Measurements from ENCODE around the gene ACADSB.

GRCh38 chr10:123021517-123021916, 12.7 kb downstream of the ACADSB start:
- TF ChIP-seq, protein P1, sequence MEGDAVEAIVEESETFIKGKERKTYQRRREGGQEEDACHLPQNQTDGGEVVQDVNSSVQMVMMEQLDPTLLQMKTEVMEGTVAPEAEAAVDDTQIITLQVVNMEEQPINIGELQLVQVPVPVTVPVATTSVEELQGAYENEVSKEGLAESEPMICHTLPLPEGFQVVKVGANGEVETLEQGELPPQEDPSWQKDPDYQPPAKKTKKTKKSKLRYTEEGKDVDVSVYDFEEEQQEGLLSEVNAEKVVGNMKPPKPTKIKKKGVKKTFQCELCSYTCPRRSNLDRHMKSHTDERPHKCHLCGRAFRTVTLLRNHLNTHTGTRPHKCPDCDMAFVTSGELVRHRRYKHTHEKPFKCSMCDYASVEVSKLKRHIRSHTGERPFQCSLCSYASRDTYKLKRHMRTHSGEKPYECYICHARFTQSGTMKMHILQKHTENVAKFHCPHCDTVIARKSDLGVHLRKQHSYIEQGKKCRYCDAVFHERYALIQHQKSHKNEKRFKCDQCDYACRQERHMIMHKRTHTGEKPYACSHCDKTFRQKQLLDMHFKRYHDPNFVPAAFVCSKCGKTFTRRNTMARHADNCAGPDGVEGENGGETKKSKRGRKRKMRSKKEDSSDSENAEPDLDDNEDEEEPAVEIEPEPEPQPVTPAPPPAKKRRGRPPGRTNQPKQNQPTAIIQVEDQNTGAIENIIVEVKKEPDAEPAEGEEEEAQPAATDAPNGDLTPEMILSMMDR (IDR thresholded peaks at IDR 0.05; ENCODE audit: poor library complexity) = peak; percentile 42
- no peak for TF ChIP-seq EZH2 (IDR thresholded peaks at IDR 0.05; ENCODE audit: borderline replicate concordance)

Data from hepatocyte (in vitro differentiated cells).